GM12878 (cell line): ENCODE measurements around the gene AGAP1. TPM values are rescaled to one million over a fixed set of nuclear protein-coding genes. Genes with fewer than 3 reads are reported as not detected.

Source experiments
- ATAC-seq: fragments of 200-7000 bp; cut with Tn5 transposase; 3 replicates; pipeline ENCODE4 v1.9.1; 2020; ENCODE audit warnings: mild to moderate bottlenecking, moderate library complexity
- BruUV-seq: library from RNA; stranded (reverse); fragments of 400-500 nt; replicated peaks from 2 replicates; lab custom pipeline; 2021; lab: Mats Ljungman, UMichigan
- CTCF ChIA-PET: fragments of 300-600 bp; sonication (Branson Sonifier 250); formaldehyde crosslinking; extraction: SDS; loops from one replicate; lab custom pipeline; 2021; ENCODE audit warnings: inconsistent platforms; lab: Yijun Ruan, JAX
- POLR2A ChIA-PET: fragments of 350-600 bp; formaldehyde crosslinking; extraction: SDS; loops from one replicate; lab custom pipeline; 2021; ENCODE audit warnings: inconsistent platforms; lab: Charles Lee
- RAD21 ChIA-PET: fragments of 300-600 bp; sonication (Branson Sonifier 250); formaldehyde crosslinking; loops from one replicate; lab custom pipeline; 2023; ENCODE audit warnings: antibody characterized with exemption; ENCODE audit not compliant: unreplicated experiment; lab: Charles Lee
- SMC1A ChIA-PET: fragments of 300-600 bp; sonication (Branson Sonifier 250); formaldehyde crosslinking; loops from one replicate; lab custom pipeline; 2023; ENCODE audit not compliant: unreplicated experiment, uncharacterized antibody; lab: Charles Lee
- DNase-seq: peaks from one replicate; pipeline ENCODE4 v3.0.0-alpha.2; 2011; ENCODE audit warnings: low read depth, low spot score
- FAIRE-seq: peaks from 3 replicates; lab custom pipeline; 2011; peaks lifted over from hg19 to GRCh38; lab: Jason Lieb, UNC
- H2AFZ ChIP-seq: 2 replicates; pipeline ENCODE4 v1.6.0; 2011; ENCODE audit warnings: low read depth, low read length, control low read depth; ENCODE audit not compliant: control insufficient read depth
- H3K27ac ChIP-seq: 2 replicates; pipeline ENCODE4 v1.5.1; 2011; ENCODE audit warnings: control low read depth; ENCODE audit not compliant: control insufficient read depth, insufficient read depth
- H3K27me3 ChIP-seq, 2 experiments: replicated peaks in 1 of 2; 2 replicates each; pipeline versions ENCODE4 v1.6.0 to v1.6.1; 2011; ENCODE audit warnings: low read length in 1 of 2; ENCODE audit not compliant: control insufficient read depth in 2 of 2, insufficient read depth in 2 of 2
- H3K36me3 ChIP-seq, 2 experiments: 2 replicates each; pipeline ENCODE4 v1.5.1; 2011; ENCODE audit warnings: low read length in 1 of 2; ENCODE audit not compliant: control insufficient read depth in 2 of 2, insufficient read depth in 2 of 2
- H3K4me1 ChIP-seq: 2 replicates; pipeline ENCODE4 v1.6.1; 2011; ENCODE audit warnings: mild to moderate bottlenecking, low read length, moderate library complexity, mixed read lengths; ENCODE audit not compliant: control insufficient read depth, insufficient read depth
- H3K4me2 ChIP-seq: 2 replicates; pipeline ENCODE4 v1.6.0; 2011; ENCODE audit warnings: control low read depth; ENCODE audit not compliant: control insufficient read depth, insufficient read depth
- H3K4me3 ChIP-seq: fragments of 200-600 bp; sonication (generic); 2 replicates; pipeline ENCODE4 v1.5.1; 2016
- H3K79me2 ChIP-seq: 2 replicates; pipeline ENCODE4 v1.6.0; 2011; ENCODE audit warnings: low read length; ENCODE audit not compliant: control insufficient read depth, insufficient read depth
- H3K9ac ChIP-seq: 2 replicates; pipeline ENCODE4 v1.8.0; 2011; ENCODE audit warnings: low read length, control low read depth, mixed read lengths; ENCODE audit not compliant: control insufficient read depth, insufficient read depth
- H3K9me3 ChIP-seq: replicated peaks from 3 replicates; pipeline ENCODE4 v1.5.1; 2011; ENCODE audit warnings: mild to moderate bottlenecking, low read length; ENCODE audit not compliant: control insufficient read depth, insufficient read depth
- H4K20me1 ChIP-seq: 2 replicates; pipeline ENCODE4 v1.6.0; 2011; ENCODE audit not compliant: control insufficient read depth, insufficient read depth
- BHLHE40 ChIP-seq, 2 experiments: fragments of 450-650 bp in 1 of 2; IDR thresholded peaks; 2 replicates each; pipeline ENCODE4 v1.6.1; 2011 to 2017; ENCODE audit warnings: low read depth in 2 of 2, borderline replicate concordance in 1 of 2, improper control_type of control experiment in 1 of 2, low read length in 1 of 2, mild to moderate bottlenecking in 1 of 2
- CHD2 ChIP-seq: IDR thresholded peaks from 2 replicates; pipeline ENCODE4 v1.6.1; 2011; ENCODE audit warnings: low read depth, low read length, improper control_type of control experiment, borderline replicate concordance
- DPF2 ChIP-seq: fragments of 450-650 bp; IDR thresholded peaks from 2 replicates; pipeline ENCODE4 v1.6.1; 2017; ENCODE audit warnings: mild to moderate bottlenecking
- FOS ChIP-seq: IDR thresholded peaks from 3 replicates; pipeline ENCODE4 v1.6.1; 2011; ENCODE audit warnings: borderline replicate concordance; ENCODE audit not compliant: insufficient read length; ENCODE audit errors: extremely low read depth
- IRF5 ChIP-seq: fragments of 450-650 bp; IDR thresholded peaks from 2 replicates; pipeline ENCODE4 v1.6.1; 2017; ENCODE audit warnings: borderline replicate concordance
- POLR2A ChIP-seq: IDR thresholded peaks from 2 replicates; pipeline ENCODE4 v1.6.1; 2011; ENCODE audit warnings: low read depth, mild to moderate bottlenecking, low read length
- SUZ12 ChIP-seq: fragments of 200-600 bp; sonication (generic); IDR thresholded peaks from one replicate; pipeline ENCODE4 v1.6.1; 2018; ENCODE audit warnings: antibody characterized with exemption, mild to moderate bottlenecking; ENCODE audit not compliant: unreplicated experiment
- TCF7 ChIP-seq: IDR thresholded peaks from 2 replicates; pipeline ENCODE4 v1.6.1; 2014; ENCODE audit warnings: antibody characterized with exemption, borderline replicate concordance
- WRNIP1 ChIP-seq: IDR thresholded peaks from 2 replicates; pipeline ENCODE4 v1.6.1; 2011; ENCODE audit warnings: low read depth, low read length, improper control_type of control experiment, borderline replicate concordance
- ZNF274 ChIP-seq: IDR thresholded peaks from one replicate; pipeline ENCODE4 v1.8.0; 2011; ENCODE audit not compliant: insufficient read length, insufficient read depth
- ZNF622 ChIP-seq: fragments of 450-650 bp; IDR thresholded peaks from 2 replicates; pipeline ENCODE4 v1.6.1; 2017; ENCODE audit warnings: mild to moderate bottlenecking, inconsistent platforms
- WGBS: methylation state at CpG from one replicate; pipeline ENCODE4 v1.1.6; 2016; ENCODE audit warnings: low lambda C conversion rate; ENCODE audit not compliant: insufficient replicate concordance, insufficient coverage; ENCODE audit errors: missing lambda C conversion rate; 5-methylcytosine and 5-hydroxymethylcytosine counted together
- in situ Hi-C: fragments of 300-500 bp; cut with MboI; formaldehyde crosslinking; loops from 9 replicates; pipeline ENCODE4 v1.14.3; 2018; ENCODE audit warnings: mixed read lengths
- intact Hi-C: fragments of 100-400 bp; cut with micrococcal nuclease; formaldehyde crosslinking; loops from one replicate; pipeline ENCODE4 v1.14.2; 2022; ENCODE audit not compliant: unreplicated experiment
- polyA plus RNA-seq, 11 experiments: library from polyadenylated mRNA; depleted of rRNA in 4 of 11; unstranded in 6 of 11; stranded (reverse) in 5 of 11; fragments of >200 nt; fragmentation: Nextera tagmentation in 4 of 11; fragmentation: Illumina TruSeq in 1 of 11; extraction: Ambion mirVana in 4 of 11; extraction: Trizol in 1 of 11; gene quantifications; 1 replicate in 1 of 11; 2 replicates in 10 of 11; pipeline versions ENCODE4 v1.2.1 to v1.2.3, GENCODE V29; 2011 to 2016; ENCODE audit warnings: inconsistent platforms in 2 of 11, missing spikeins in 2 of 11, low read depth in 1 of 11
- total RNA-seq, 4 experiments: library from RNA; depleted of rRNA in 3 of 4; stranded (reverse); fragments of >200 nt in 3 of 4; fragmentation: Illumina TruSeq in 1 of 4; extraction: Trizol in 1 of 4; gene quantifications; 2 replicates each; pipeline versions ENCODE4 v1.2.1 to v1.2.3, GENCODE V29; 2013 to 2021
- TF ChIP-seq, protein P1 (sequence below): IDR thresholded peaks from 2 replicates; pipeline ENCODE4 v1.6.1; 2011; ENCODE audit warnings: low read depth, low read length, improper control_type of control experiment, borderline replicate concordance

Gene AGAP1
- total and polyA plus RNA-seq, 10 of the 15 experiments (the other 5 are each of a cell fraction or from before 2014, with no cell fraction given): 0.05 to 0.15 (median 0.06) TPM; not detected in 7

DNA sequence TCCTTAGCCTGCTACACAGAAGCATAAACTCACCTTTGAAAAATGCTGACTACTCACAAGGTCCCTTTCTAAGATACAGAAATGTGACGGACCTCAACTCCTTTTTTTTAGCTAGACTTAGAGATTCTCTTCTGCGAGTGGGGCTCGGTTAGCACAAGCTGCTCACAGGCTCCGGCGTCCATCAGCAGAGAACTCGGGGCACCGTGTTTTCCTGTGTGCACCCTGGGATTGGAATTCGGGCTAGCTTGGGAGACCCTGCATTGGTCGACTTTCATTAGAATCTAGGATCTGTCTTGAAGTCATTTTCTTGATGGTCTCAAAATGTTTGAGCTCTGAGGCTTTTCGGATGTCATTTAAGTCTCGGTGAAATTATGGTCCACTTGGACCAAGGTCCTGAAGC, 483.1 kb downstream of the AGAP1 start:
- TF ChIP-seq, protein P1, sequence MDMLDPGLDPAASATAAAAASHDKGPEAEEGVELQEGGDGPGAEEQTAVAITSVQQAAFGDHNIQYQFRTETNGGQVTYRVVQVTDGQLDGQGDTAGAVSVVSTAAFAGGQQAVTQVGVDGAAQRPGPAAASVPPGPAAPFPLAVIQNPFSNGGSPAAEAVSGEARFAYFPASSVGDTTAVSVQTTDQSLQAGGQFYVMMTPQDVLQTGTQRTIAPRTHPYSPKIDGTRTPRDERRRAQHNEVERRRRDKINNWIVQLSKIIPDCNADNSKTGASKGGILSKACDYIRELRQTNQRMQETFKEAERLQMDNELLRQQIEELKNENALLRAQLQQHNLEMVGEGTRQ: no peak
- TF ChIP-seq SUZ12: no peak
- TF ChIP-seq CHD2: no peak
- TF ChIP-seq ZNF622: no peak
- no peak for TF ChIP-seq DPF2
- TF ChIP-seq TCF7: no peak
- BruUV-seq: no TSS peak
- ChIA-PET RAD21 (no interaction called here), POLR2A (no interaction called here), CTCF (no interaction called here), SMC1A (no interaction called here)
- FAIRE-seq (no peak), ATAC-seq (no peak), DNase-seq (no peak)
- Histone ChIP-seq H3K27ac (no peak overlapping the region), H3K36me3 (no peaks in the 10 kb centered on the region), H3K4me3 (no peak overlapping the region), H3K27me3 (no peaks in the 10 kb centered on the region; a peak in 2 of 4 replicates), H2AFZ (no peak overlapping the region), H3K79me2 (no peaks in the 10 kb centered on the region), H3K4me1 (no peaks in the 10 kb centered on the region), H3K9me3 (no peaks in the 10 kb centered on the region), H4K20me1 (no peaks in the 10 kb centered on the region), H3K9ac (no peak overlapping the region), H3K4me2 (no peak overlapping the region)
- intact Hi-C loops (no loop called here), in situ Hi-C loops (no loop called here)
- WGBS: 35% methylated on average over 11 of the region's 11 CpGs

DNA sequence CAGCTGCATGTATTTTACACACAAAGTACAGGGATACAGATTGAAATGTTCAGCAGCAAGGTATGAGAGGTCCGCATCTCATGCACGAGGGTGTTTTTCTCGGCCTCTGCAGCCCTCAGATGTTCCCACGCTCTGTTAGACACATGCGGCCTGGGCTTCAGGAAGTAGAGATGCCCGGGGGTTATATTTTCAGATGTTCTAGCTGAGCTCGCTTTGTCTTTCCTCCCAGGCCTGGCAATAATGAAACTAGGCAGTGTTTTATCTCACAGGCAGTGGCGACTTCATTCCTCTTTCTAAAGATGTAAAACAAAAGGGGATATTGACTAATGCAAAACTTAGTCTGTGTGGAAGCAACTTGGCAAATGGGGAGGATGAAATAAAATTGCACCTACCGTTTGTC, 483.6 kb downstream of the AGAP1 start:
- Histone ChIP-seq H3K27me3 (no peaks in the 10 kb centered on the region; a peak in 2 of 4 replicates), H3K4me2 (no peak overlapping the region), H3K79me2 (no peaks in the 10 kb centered on the region), H2AFZ (no peak overlapping the region), H3K27ac (no peak overlapping the region), H3K36me3 (no peaks in the 10 kb centered on the region), H4K20me1 (no peaks in the 10 kb centered on the region), H3K4me1 (no peaks in the 10 kb centered on the region), H3K9me3 (no peaks in the 10 kb centered on the region), H3K9ac (no peak overlapping the region), H3K4me3 (no peak overlapping the region)
- POLR2A ChIA-PET: no interaction called here
- intact Hi-C loops: no loop called here
- no peak for ATAC-seq
- FAIRE-seq: no peak
- no peak for TF ChIP-seq ZNF274
- TF ChIP-seq FOS: no peak
- TF ChIP-seq, protein P1: no peak
- TF ChIP-seq BHLHE40 (IDR thresholded peaks at IDR 0.05; ENCODE audit: borderline replicate concordance in 1 of 2, low read depth in 2 of 2, low read length in 1 of 2): no peak
- no peak for TF ChIP-seq IRF5
- TF ChIP-seq WRNIP1: no peak
- TF ChIP-seq ZNF622: no peak
- TF ChIP-seq POLR2A: no peak
- 15% methylated on average over 9 of the region's 9 CpGs for WGBS
- in situ Hi-C loops: no loop called here
- CTCF ChIA-PET: no interaction called here
- no peak for DNase-seq
- SMC1A ChIA-PET: no interaction called here
- no TSS peak for BruUV-seq
- RAD21 ChIA-PET: no interaction called here
